NCI-H774 (cell line): Measurements from ENCODE around the gene DAZL.

ENCODE experiments used
- DNase-seq: peaks from one replicate; lab custom pipeline; 2025; lab: John Stamatoyannopoulos, UW

DAZL gene

DNA sequence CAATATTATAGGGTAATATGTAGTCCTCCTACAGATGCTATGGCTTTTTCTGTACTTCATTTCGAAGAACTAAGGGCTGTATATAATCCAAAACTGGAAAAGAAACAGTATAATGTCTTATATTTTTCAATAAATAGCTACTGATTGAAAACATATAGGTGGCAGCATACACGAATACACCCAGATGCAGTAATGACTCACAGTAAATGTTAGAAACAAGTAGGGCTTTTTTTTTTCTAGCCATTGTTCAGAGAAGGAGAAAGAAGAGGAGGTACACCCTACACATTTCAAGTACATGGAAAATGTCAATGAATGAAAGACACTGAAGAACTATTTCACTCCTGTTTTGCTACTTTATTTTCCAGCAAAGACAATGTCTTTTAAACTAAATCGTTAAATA is 9.4 kb downstream of the DAZL start:
- no peak for DNase-seq

DNA sequence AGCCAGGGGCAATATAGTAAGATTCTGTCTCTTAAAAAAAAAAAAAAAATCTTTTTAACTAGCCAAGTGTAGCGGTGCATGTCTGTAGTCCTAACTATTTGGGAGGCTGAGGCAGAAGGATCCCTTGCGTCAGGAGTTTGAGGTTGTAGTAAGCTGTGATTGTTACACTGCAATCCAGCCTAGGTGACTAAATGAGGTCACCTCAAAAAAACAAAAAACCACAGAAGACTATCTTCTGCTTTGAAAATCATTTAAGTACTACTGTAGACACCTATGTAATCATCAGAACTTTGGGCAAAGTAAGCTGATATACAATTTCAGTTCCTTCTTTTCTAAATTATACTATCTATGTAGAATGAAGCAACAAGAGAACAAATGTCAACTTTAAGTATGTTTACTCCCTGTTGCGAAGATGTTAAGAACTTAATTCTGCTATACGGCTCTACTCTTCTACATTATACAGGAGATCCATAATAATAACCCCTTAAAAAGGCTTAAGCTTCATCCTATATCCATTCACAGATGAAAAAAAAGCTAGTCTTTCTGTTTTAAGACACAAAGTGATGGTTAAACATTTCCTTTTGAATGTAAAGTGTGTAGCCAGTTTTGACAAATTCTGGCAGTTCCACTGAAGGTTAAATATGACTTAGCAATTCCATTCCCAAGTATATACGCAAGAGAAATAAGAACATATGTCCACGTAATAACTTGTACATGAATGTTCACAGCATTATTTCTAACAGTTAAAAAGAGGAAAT is 15.2 kb downstream of the DAZL start:
- no peak for DNase-seq

DNA sequence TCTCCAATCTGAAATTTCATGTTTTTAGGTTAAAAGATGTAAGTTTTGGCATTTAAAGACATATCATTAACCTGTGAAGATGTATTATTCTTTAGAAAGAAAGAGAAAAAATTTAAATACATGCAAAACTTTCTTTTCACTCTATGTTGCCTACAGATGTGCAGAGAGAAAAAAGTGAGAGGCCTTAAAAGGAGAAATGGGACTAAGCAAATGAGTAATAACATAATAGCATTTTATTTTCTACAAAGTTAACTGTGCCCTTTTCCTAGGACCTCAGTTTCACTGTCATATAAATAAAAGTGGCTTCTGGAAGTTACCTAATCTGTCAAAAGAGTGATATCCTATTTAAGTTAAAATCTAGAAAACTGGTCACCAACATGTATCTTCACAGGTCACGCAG is 16.1 kb downstream of the DAZL start:
- DNase-seq = no peak

DNA sequence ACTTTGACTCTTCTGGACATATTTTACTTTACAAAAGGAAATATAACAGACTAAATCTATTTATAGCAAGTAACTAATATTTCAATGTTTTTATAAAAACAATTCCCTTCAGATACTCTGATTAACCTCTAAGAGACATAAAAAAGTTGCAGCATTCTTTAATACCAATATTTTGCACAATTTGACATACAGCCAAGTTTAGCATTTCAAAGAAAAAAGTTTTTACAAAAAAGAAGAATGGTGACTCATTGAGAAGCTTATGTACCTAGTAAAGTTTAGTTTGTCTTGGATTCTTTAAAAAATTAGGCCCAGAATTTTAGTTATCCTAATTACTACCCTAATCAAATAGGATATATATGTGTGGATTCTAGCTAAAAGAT is 17.6 kb downstream of the DAZL start:
- no peak for DNase-seq

- no peak for DNase-seq
Measured at GRCh38 chr3:16587047-16587680, 18.1 kb downstream of the DAZL start.

DNA sequence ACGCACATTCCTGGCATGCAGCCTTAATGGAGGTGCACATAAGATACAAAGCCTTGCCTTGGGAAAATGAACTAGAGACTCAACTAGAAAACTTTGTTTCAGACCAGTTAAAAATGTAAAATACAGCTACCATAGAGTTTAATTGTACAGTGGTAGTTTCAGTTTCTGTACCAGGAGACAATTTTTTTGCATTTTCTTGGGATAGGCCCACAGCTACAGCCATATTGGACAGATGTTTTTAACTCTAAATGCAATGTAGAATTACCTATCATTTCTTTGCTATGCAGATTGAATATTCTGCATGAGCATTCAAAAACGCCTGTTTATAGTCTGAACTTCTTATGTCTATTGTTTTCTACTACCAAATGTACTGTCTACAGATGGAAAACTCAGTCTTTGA is 20.3 kb downstream of the DAZL start:
- no peak for DNase-seq

- DNase-seq = no peak
Measured at GRCh38 chr3:16583551-16583950, 21.7 kb downstream of the DAZL start.

- peak; percentile 16 for DNase-seq
Measured at GRCh38 chr3:16570113-16570512, 35.1 kb downstream of the DAZL start.

GRCh38 chr3:16568532-16568931 is 36.7 kb downstream of the DAZL start:
- DNase-seq = no peak

DNA sequence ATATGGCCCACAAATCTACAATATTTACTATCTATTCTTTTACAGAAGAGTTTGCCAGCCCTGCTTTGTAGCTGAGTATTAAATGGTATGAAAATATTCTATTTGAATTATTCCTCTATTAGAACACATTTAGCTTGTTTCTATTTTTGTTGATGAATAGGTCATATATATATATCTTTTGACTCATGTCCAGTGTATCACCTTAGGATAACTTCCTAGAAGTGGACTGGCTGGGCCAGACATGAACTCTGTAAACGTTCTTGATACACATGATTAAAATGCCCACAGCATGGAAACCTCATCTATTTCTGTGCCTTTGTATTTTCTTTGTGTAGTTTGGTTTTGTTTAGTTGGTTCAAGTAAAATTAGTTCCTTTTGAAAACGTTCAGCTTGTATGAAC is 37.1 kb downstream of the DAZL start:
- no peak for DNase-seq

- DNase-seq = no peak
Measured at GRCh38 chr3:16559653-16560365, 45.4 kb downstream of the DAZL start.

DNA sequence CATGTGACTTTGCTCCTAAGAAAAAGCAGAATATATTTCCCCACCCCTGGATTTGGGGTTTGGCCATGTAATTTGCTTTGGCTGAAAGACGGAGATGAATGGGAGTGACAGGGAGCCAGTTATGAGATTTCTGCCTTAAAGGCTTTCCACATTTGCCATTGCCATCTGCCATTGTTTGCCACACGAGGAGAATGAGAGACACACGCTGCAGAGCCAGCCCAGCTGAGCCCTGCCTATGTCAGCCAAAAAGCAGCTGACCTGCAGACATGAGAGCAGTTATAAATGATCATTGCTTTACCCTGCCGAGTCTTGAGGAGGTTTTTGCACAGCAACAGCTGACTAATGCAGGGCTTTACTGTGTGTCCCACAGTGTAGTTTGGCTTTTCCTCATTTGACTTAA is 51.1 kb downstream of the DAZL start:
- no peak for DNase-seq

DNA sequence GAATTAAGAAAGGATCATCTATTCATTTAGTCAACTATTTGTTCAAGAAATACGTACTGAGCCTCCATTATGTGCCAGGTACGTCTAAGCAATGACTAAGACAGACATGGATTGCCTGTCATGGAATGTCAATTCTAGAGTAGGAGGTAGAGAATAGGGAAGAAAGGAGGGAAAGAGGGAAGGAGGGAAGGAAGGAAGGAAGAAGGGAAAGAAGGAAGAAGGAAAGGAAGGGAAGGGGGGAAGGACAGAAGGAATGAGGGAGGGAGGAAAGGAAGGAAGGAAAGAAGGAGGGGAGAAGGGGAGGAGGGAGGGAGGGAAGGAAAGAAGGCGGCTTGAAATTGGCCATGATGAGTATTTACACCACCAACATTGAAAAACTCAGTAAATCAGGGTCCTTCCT is 52.5 kb downstream of the DAZL start:
- DNase-seq = no peak

GRCh38 chr3:16551342-16551976 is 53.8 kb downstream of the DAZL start:
- no peak for DNase-seq

GRCh38 chr3:16550676-16551341 is 54.4 kb downstream of the DAZL start:
- peak; percentile 72 for DNase-seq

DNA sequence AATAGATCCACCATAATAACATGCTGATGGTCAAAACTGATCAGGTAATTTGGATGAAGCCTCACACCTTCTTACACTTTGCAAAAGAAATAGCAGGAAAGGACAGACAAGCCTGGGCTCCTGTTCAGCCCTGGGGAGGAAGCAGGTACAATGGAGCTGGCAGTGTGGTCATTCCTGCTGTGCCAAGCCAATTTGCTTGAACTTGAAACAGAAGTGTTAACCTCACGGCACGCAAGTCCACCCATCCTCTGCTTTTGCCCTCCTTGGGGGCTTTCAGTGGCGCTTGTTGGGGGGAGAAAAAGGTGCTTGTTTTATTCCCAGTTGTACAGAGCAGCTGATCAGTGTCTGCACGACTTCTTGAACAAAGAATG is 54.9 kb downstream of the DAZL start:
- peak; percentile 28 for DNase-seq

DNA sequence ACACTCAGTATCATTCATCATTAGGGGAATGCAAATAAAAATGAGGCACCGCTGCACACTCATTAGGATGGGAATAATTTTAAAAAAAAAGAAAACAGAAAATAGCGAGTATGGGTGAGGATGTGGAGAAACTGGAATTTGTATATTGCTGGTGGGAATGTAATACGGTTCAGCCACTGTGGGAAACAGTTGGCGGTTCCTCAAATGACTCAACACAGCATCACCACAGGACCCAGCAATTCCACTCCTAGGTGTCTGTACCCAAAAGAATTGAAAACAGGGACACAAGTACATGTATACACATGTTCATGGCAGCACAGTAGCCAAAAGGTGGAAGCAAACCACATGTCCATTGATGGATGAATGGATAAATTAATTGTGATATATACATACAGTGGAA is 56.5 kb downstream of the DAZL start:
- DNase-seq = no peak

GRCh38 chr3:16547561-16548357 is 57.5 kb downstream of the DAZL start:
- no peak for DNase-seq

DNA sequence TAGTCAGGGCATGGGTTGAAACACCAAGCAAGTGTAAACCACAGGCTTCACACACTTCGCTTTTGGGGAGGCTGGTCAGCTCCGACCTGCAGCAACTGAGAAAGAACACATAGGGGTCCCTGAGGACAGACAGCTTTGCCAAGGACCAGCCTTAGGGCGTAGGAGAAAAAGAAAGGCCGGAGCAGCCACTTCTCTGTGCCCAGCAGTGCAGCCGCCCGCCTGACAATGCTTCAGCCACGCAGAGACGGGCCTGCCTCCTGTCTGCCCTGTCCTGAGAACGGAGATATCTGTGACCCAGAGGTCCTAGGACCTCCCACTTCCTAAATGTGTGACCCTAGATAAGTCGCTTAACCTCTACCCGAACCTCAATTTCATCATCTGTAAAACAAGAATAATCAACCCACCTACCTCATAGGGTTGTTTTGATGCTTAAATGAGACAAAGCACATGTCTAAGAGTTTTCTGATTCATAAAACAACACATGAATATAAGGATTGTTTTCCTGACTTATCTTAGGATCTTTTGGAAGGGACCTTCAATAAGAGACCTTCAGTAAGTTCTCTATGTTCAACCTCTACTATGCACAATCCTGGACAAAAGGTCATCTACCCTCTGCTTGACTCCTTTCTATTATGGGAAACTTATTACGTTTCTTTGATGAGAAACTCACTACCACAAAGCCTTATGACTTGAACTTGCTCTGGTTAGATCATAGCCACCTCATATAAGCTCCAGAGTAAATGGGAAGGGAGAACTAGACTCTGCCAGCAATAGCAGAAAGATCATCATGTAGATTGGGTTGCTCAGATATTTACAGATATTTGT is 58.8 kb downstream of the DAZL start:
- DNase-seq = no peak

- no peak for DNase-seq
Measured at GRCh38 chr3:16545413-16546185, 59.6 kb downstream of the DAZL start.
